OCI-LY3 (cell line): ENCODE data around the gene MMS22L.

Experiments used
- H2AFZ ChIP-seq: fragments of 200-600, 300-600 bp; shearing (Covaris generic); 2 replicates; pipeline ENCODE4 v1.6.0; 2014; ENCODE audit warnings: antibody characterized with exemption, low read depth, low read length
- H3K27ac ChIP-seq: fragments of 200-600, 300-600 bp; sonication (generic); 2 replicates; pipeline ENCODE4 v1.5.1; 2014; ENCODE audit warnings: mild to moderate bottlenecking, low read length, moderate library complexity, mixed read lengths
- H3K27me3 ChIP-seq: fragments of 200-600, 300-600 bp; sonication (generic); 2 replicates; pipeline ENCODE4 v1.6.1; 2014; ENCODE audit warnings: low read depth, low read length, mixed read lengths
- H3K36me3 ChIP-seq: fragments of 200-600, 300-600 bp; sonication (generic); replicated peaks from 2 replicates; pipeline ENCODE3; 2014; ENCODE audit warnings: low read depth, low read length, mixed read lengths
- H3K4me1 ChIP-seq: fragments of 300-600, 200-600 bp; sonication (generic); 2 replicates; pipeline ENCODE4 v1.6.1; 2014; ENCODE audit warnings: low read length, mixed read lengths
- H3K4me2 ChIP-seq: fragments of 200-600, 300-600 bp; sonication (generic); 2 replicates; pipeline ENCODE4 v1.6.1; 2014; ENCODE audit warnings: low read length, mixed read lengths
- H3K4me3 ChIP-seq: fragments of 300-600, 200-600 bp; sonication (generic); 2 replicates; pipeline ENCODE4 v1.5.1; 2014; ENCODE audit warnings: antibody characterized with exemption, mild to moderate bottlenecking, low read length, moderate library complexity
- H3K79me2 ChIP-seq: fragments of 300-600, 200-600 bp; shearing (Covaris generic); 2 replicates; pipeline ENCODE4 v1.6.1; 2014; ENCODE audit warnings: mild to moderate bottlenecking, low read length, mixed read lengths
- H3K9ac ChIP-seq: fragments of 300-600, 200-600 bp; shearing (Covaris generic); 2 replicates; pipeline ENCODE4 v1.6.0; 2014; ENCODE audit warnings: mild to moderate bottlenecking, low read length, moderate library complexity
- H3K9me3 ChIP-seq: fragments of 200-600, 300-600 bp; shearing (Covaris generic); 2 replicates; pipeline ENCODE4 v1.6.1; 2014; ENCODE audit warnings: low read length, mixed read lengths; ENCODE audit not compliant: insufficient read depth
- H4K20me1 ChIP-seq: fragments of 200-600, 300-600 bp; sonication (generic); 2 replicates; pipeline ENCODE4 v1.6.1; 2016; ENCODE audit warnings: low read length, mixed read lengths; ENCODE audit not compliant: insufficient read depth
- CTCF ChIP-seq: fragments of 200-600, 300-600 bp; sonication (generic); IDR thresholded peaks from 2 replicates; pipeline ENCODE4 v1.5.1; 2014; ENCODE audit warnings: antibody characterized with exemption, low read length, low read depth
- EZH2phosphoT487 ChIP-seq: fragments of 200-600 bp; shearing (Covaris generic); IDR thresholded peaks from 2 replicates; pipeline ENCODE4 v1.6.1; 2018; ENCODE audit warnings: antibody characterized with exemption, mixed run types, low read depth

The MMS22L gene

GRCh38 chr6:97289332-97289731 lies 6.3 kb upstream of the MMS22L start:
- TF ChIP-seq EZH2phosphoT487 (no peak), CTCF (no peak)
- Histone ChIP-seq H3K9ac (no peak overlapping the region), H3K27me3 (no peaks in the 10 kb centered on the region), H4K20me1 (no peaks in the 10 kb centered on the region), H3K4me2 (no peak overlapping the region), H3K4me3 (no peak overlapping the region), H3K4me1 (no peaks in the 10 kb centered on the region), H3K27ac (no peak overlapping the region), H3K36me3 (no peaks in the 10 kb centered on the region), H3K9me3 (no peaks in the 10 kb centered on the region), H3K79me2 (no peaks in the 10 kb centered on the region), H2AFZ (no peak overlapping the region)

- no peak overlapping the region for H3K4me3 ChIP-seq
- H3K9ac ChIP-seq: no peak overlapping the region
- H3K36me3 ChIP-seq: no peaks in the 10 kb centered on the region
- TF ChIP-seq CTCF: no peak
- no peak for TF ChIP-seq EZH2phosphoT487
- no peaks in the 10 kb centered on the region for H4K20me1 ChIP-seq
- no peak overlapping the region for H3K27ac ChIP-seq
- H3K27me3 ChIP-seq: no peaks in the 10 kb centered on the region
- H3K4me1 ChIP-seq: peaks cover 4% of the 10 kb centered on the region; the same call in 1 of the 2 replicates
- no peaks in the 10 kb centered on the region for H3K9me3 ChIP-seq
- no peak overlapping the region for H3K4me2 ChIP-seq
- no peak overlapping the region for H2AFZ ChIP-seq
- no peaks in the 10 kb centered on the region; the same call in 1 of the 2 replicates for H3K79me2 ChIP-seq
Measured at GRCh38 chr6:97288188-97288587, 5.2 kb upstream of the MMS22L start.

GRCh38 chr6:97282238-97282725 lies 734 bp downstream of the MMS22L start:
- Histone ChIP-seq H3K36me3 (peaks cover 9% of the 10 kb centered on the region), H3K27ac (peak overlapping the region; percentile 61), H2AFZ (peak overlapping the region; percentile 97), H4K20me1 (no peaks in the 10 kb centered on the region), H3K4me3 (peak overlapping the region; percentile 91), H3K79me2 (peaks cover 28% of the 10 kb centered on the region), H3K27me3 (no peaks in the 10 kb centered on the region), H3K9ac (peak overlapping the region; percentile 98), H3K9me3 (no peaks in the 10 kb centered on the region), H3K4me1 (peaks cover 15% of the 10 kb centered on the region; the same call in 1 of the 2 replicates), H3K4me2 (peak overlapping the region; percentile 74)
- TF ChIP-seq EZH2phosphoT487 (no peak), CTCF (no peak)

GRCh38 chr6:97280766-97281165 lies 2.2 kb downstream of the MMS22L start:
- Histone ChIP-seq H3K27ac (no peak overlapping the region), H3K4me1 (peaks cover 15% of the 10 kb centered on the region; the same call in 1 of the 2 replicates), H4K20me1 (no peaks in the 10 kb centered on the region), H3K4me2 (no peak overlapping the region), H2AFZ (no peak overlapping the region), H3K4me3 (no peak overlapping the region), H3K79me2 (peaks cover 30% of the 10 kb centered on the region), H3K9me3 (no peaks in the 10 kb centered on the region), H3K27me3 (no peaks in the 10 kb centered on the region), H3K9ac (no peak overlapping the region), H3K36me3 (peaks cover 15% of the 10 kb centered on the region)
- no peak for TF ChIP-seq EZH2phosphoT487
- TF ChIP-seq CTCF: no peak
